ENCODE results near the gene SLC11A2. TPM values are rescaled to one million over a fixed set of nuclear protein-coding genes. Genes with fewer than 3 reads are reported as not detected.
"Not testable (repeated sequence)": the region's sequence is repeated elsewhere in the genome, so short reads cannot be mapped to it uniquely, and the experiment has no call there.

Gene SLC11A2
- total RNA-seq, 1 donor from 2014 or later, result 37.1 TPM

DNA sequence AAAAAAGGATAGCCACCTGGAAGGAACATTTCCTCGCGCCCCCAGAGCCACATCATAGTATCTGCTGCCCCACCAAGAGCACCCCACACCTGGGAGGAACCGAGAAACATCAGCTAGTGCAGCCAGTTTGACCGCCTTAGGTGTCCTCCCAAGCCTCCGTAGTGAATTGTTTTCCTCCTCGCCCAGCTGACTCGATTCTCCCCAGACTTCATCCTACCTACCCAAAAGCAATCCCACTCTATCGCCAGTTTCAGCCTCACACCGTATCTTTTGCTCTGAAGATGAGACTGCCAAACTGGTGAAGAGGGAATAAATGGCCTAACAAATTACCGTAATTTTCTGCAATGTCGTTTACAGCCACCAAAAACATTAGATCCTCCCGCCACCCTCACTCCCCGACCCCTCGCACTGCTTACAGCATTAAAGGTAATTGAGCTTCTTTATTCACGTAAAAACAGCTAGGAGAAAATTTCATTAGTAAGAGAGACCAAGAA, 1.2 kb upstream of the SLC11A2 start:
- no peak for DNase-seq (ENCODE audit: low read depth in 2 of 2)

GRCh38 chr12:51025338-51025835, 797 bp downstream of the SLC11A2 start:
- DNase-seq (ENCODE audit: low read depth in 2 of 2), result no peak

DNA sequence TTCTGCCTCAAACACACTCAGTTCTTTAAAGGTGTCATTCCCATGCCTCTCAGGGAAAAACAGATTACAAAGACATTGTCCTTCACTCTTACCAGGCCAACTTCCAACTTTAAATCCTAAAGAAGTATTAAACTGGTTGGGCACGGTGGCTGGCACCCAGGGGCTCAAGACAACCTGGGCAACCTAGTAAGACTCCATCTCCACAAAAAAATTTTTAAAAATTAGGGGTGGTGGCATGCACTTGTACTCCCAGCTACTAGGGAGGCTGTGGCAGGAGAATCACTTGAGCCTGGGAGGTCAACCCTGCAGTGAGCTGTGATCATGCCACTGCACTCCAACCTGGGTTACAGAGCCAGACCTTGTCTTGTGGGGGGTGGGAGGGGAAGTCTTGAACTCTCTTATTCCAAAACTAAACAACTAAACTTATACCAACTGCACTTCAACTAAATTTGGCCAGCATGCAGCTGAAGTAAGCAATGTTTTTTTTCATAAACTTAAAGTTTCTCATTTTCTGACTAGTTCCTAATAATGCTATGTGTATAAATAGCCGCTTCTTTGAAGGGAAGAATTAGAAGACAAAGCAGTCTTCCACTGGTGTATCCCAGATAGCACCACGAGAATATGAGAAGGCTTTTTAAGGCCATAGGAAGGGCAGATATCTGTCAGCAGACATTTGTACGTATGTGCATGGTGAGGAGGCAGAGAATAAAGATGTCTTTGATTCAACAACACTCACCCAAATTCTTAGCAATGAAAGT, 2.4 kb downstream of the SLC11A2 start:
- no peak for DNase-seq (ENCODE audit: low read depth in 2 of 2)

DNA sequence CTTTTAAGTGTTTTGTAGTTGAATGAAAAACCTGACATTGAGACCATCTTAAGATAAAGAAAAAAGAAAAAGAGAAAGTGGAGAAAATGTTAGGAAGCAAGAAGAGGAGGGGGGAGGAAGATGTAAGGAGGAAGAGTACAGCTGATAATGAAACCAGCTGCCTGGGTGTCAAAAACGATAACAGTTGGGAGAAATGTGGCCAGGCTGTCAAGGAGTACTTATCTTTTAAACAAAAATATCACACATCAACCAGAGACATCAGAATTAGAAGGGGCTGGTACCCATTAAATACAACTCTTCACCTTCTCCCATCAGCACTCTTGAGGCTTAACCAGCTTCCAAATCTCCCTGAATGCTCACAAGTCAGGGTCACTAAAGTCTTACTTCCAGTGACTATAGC, 4.5 kb downstream of the SLC11A2 start:
- DNase-seq (ENCODE audit: low read depth in 2 of 2), result no peak

GRCh38 chr12:51020448-51021182, 5.6 kb downstream of the SLC11A2 start:
- DNase-seq (ENCODE audit: low read depth in 2 of 2), result no peak

- no peak for DNase-seq (ENCODE audit: low read depth in 2 of 2)
These were observed 6.3 kb downstream of the SLC11A2 start for GRCh38 chr12:51019927-51020326.

DNA sequence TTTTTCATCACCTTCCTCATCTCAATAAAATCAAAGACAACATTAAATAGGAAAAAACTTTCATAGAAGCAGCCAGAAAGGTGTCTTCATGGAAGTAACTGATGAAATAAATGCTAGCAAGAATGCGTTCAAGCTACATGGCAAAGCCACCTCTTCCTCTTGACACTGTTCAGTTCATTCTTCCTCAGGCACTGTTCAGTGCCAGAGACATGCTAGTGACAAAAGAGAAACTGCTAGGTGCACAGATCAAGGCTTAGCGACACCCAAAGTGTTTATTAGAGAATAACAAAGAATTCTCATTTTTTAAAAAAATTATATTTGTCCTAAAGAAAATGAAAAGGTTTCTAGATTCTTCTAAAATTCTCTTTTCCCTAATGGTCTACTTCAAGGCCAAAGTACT, 7.2 kb downstream of the SLC11A2 start:
- DNase-seq (ENCODE audit: low read depth in 2 of 2), result no peak

GRCh38 chr12:51017452-51017851, 8.7 kb downstream of the SLC11A2 start:
- DNase-seq (ENCODE audit: low read depth in 2 of 2), result no peak

- DNase-seq (ENCODE audit: low read depth in 2 of 2), result not testable (repeated sequence)
These were observed 11.7 kb downstream of the SLC11A2 start for GRCh38 chr12:51014467-51014866.

DNA sequence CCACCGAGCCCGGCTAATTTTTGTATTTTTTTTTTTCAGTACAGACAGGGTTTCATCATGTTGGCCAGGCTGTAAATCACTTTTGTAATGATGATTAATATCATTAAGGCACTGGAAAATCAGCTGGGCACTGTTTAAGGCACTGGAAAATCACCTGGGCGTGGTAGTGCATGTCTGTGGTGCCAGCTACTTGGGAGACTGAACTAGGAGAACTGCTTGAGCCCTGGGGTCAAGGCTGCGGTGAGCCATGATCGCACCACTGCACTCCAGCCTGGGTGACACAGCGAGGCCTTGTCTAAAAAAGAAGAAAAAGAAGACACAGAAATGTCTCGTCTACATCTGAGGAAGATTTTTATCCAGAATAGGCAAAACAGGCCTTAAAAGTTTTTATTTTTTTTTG, 12.7 kb downstream of the SLC11A2 start:
- no peak for DNase-seq (ENCODE audit: low read depth in 2 of 2)

GRCh38 chr12:51012570-51013236, 13.5 kb downstream of the SLC11A2 start:
- DNase-seq (ENCODE audit: low read depth in 2 of 2), result no peak

GRCh38 chr12:51011955-51012354, 14.2 kb downstream of the SLC11A2 start:
- DNase-seq (ENCODE audit: low read depth in 2 of 2), result no peak

- no peak for DNase-seq (ENCODE audit: low read depth in 2 of 2)
These were observed 17.1 kb downstream of the SLC11A2 start for GRCh38 chr12:51009056-51009440.

- no peak for DNase-seq (ENCODE audit: low read depth in 2 of 2)
These were observed 17.7 kb downstream of the SLC11A2 start for GRCh38 chr12:51008329-51009055.

DNA sequence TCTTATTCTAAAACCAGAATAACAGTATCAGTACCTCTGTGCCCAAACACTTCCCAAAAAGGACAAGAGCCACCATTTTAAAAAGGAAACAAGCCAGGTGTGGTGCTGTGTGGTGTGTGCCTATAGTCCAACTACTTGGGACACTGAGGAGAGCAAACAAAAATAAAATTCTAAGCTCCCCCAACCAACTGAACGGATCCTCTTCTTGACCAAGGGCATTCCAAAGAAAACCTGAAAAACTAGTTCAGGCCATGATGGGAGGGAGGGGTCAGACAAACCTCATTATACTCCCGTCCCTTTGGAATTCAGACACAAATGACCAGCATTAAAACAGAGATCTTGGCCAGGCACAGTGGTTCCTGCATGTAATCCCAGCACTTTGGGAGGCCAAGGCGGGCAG, 20.5 kb downstream of the SLC11A2 start:
- no peak for DNase-seq (ENCODE audit: low read depth in 2 of 2)

GRCh38 chr12:51005030-51005429, 21.2 kb downstream of the SLC11A2 start:
- DNase-seq (ENCODE audit: low read depth in 2 of 2), result no peak

DNA sequence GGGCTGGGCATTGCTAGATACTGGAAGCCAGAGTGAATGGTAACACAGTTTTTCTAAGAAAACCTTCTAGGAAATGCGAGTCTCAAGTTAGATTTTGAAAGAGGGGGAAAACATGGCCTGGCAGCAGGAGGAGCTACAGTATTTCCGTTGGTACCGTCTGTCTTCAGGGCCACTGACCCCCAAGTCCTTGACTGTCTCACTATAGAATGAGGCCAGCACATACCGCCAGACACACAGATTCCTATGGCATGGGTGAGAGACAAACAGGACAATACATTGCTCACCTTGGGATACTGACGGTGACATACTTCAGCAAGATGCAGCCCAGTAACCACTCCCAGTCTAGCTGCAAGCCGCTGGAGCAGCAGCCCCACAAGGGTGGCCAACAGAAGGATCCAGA, 21.7 kb downstream of the SLC11A2 start:
- DNase-seq (ENCODE audit: low read depth in 2 of 2), result no peak

DNA sequence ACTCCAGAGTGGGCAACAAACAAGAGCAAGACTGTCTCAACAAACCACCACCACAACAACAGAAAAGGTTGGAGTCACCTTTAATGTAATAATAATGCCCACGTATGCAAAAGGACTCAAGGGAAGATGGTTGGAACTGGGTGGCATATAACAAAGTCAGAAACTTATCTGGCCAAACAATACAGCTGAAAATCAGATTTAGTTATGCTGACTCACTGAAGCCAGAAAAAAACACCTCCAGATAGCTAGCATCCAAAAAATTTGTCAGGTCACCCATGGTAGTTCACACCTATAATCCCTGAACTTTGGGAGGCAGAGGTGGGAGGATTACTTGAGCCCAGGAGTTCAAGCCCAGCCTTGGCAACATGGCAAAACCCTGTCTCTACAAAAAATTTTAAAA, 24.4 kb downstream of the SLC11A2 start:
- no peak for DNase-seq (ENCODE audit: low read depth in 2 of 2)

DNA sequence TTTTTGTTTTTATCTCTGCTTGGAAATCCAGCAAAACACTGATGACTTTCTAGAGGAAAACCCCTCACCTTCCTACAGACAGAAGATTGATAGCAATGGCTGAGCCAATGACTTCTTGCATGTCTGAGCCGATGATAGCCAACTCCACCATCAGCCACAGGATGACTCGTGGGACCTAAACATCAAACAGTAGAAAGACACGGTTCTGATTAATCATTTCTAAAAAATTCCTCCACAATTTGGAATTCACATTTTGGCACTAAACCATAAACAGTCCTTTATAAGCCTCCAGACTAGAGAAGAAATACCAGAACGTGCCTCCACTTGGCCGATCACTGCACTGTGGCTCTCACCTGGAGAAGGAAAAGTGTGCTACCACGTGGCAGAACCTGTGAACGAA, 25.9 kb downstream of the SLC11A2 start:
- DNase-seq (ENCODE audit: low read depth in 2 of 2), result no peak

DNA sequence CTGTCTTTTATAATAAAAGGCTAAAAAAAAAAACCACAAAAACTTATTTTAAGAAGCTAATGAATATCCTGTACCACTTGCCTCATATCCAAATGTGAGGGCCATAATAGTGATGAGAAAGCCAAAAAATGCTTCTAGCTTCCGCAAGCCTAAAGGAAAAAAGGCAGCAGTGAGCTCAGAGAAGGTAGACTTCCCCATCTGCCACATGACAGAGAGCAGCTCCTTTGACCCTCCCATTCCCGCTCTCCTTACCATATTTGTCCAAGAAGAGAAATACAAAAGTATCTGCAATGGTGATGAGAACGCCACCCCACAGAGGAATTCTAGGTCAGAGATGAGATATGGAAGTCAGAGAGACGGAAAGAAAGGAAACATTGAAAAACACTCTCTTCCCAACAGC, 27.1 kb downstream of the SLC11A2 start:
- no peak for DNase-seq (ENCODE audit: low read depth in 2 of 2)

DNA sequence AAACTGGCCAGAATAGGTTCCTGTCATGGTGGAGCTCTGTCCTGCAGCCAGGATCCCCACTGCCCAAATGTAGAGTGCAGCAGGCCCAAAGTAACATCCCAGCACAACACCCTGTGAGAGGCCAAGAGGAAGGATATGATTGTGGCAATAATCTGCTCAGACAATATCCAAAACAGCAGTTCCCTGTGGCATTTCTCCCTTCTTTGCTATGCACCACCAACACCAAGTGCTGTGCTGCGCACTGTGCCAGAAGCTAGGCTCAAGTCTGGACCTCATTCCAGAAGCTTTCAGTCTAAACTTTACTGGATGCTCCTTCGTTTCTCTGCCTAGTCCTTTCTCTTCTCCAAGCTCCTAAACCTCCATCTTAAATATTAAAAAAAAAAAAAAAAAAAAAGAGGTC, 33.4 kb downstream of the SLC11A2 start:
- DNase-seq (ENCODE audit: low read depth in 2 of 2), result no peak

GRCh38 chr12:50991291-50991690, 34.9 kb downstream of the SLC11A2 start:
- peak; percentile 61 to 66 for DNase-seq (ENCODE audit: low read depth in 2 of 2)
